HepG2 (cell line): ENCODE results near the gene NELFB. TPM values are rescaled to one million over a fixed set of nuclear protein-coding genes. Genes with fewer than 3 reads are reported as not detected.
A peak's percentile ranks its signal among the peaks of the same experiment; 100 is the strongest.

ENCODE experiments used
- CAMTA2 ChIP-seq: sonication (generic); formaldehyde crosslinking; IDR thresholded peaks from 2 replicates; pipeline ENCODE4 v1.4.0; 2020; ENCODE audit warnings: mild to moderate bottlenecking, missing genetic modification reagents, borderline replicate concordance
- FOXM1 ChIP-seq: sonication (generic); formaldehyde crosslinking; IDR thresholded peaks from 2 replicates; pipeline ENCODE4 v1.5.0; 2020; ENCODE audit warnings: missing genetic modification reagents
- MTF1 ChIP-seq: sonication (generic); formaldehyde crosslinking; IDR thresholded peaks from 2 replicates; pipeline ENCODE4 v1.5.0; 2020; ENCODE audit warnings: missing genetic modification reagents
- ZFX ChIP-seq: sonication (generic); formaldehyde crosslinking; IDR thresholded peaks from 2 replicates; pipeline ENCODE4 v1.4.0; 2020; ENCODE audit warnings: mild to moderate bottlenecking, low read depth, missing genetic modification reagents, moderate library complexity
- ZNF3 ChIP-seq: IDR thresholded peaks from 2 replicates; pipeline ENCODE4 v1.7.0; 2017; ENCODE audit warnings: inconsistent platforms
- ZNF331 ChIP-seq: sonication (generic); formaldehyde crosslinking; IDR thresholded peaks from 2 replicates; pipeline ENCODE4 v1.4.0; 2020; ENCODE audit warnings: missing genetic modification reagents
- ZNF570 ChIP-seq: sonication (generic); formaldehyde crosslinking; IDR thresholded peaks from 2 replicates; pipeline ENCODE4 v1.4.0; 2020; ENCODE audit warnings: mild to moderate bottlenecking, missing genetic modification reagents, borderline replicate concordance
- ZSCAN9 ChIP-seq: IDR thresholded peaks from 2 replicates; pipeline ENCODE4 v1.6.1; 2016; ENCODE audit warnings: borderline replicate concordance
- polyA plus RNA-seq, 8 experiments: library from polyadenylated mRNA; depleted of rRNA in 3 of 8; stranded (reverse) in 7 of 8; unstranded in 1 of 8; fragments of >200 nt; fragmentation: Illumina TruSeq in 4 of 8; extraction: Trizol in 4 of 8; gene quantifications; 2 replicates each; pipeline versions ENCODE4 v1.2.1 to v1.2.3, GENCODE V29; 2011 to 2016; ENCODE audit warnings: low read depth in 4 of 8, missing spikeins in 1 of 8, mixed read lengths in 1 of 8; ENCODE audit not compliant: insufficient read depth in 1 of 8
- total RNA-seq, 5 experiments: library from RNA; depleted of rRNA; stranded (reverse); fragments of >200 nt; fragmentation: Illumina TruSeq; extraction: Trizol; gene quantifications; 2 replicates each; pipeline ENCODE4 v1.2.3, GENCODE V29; 2016; ENCODE audit warnings: low read depth in 1 of 5
- TF ChIP-seq, protein P1 (sequence below): sonication (generic); formaldehyde crosslinking; IDR thresholded peaks from 2 replicates; pipeline ENCODE4 v1.5.0; 2020; ENCODE audit warnings: mild to moderate bottlenecking, missing genetic modification reagents
- TF ChIP-seq, protein P2 (sequence below): sonication (generic); formaldehyde crosslinking; IDR thresholded peaks from 2 replicates; pipeline ENCODE4 v1.4.0; 2020; ENCODE audit warnings: missing genetic modification reagents
- TF ChIP-seq, protein P3 (sequence below): sonication (generic); formaldehyde crosslinking; IDR thresholded peaks from 2 replicates; pipeline ENCODE4 v1.4.0; 2020; ENCODE audit warnings: mild to moderate bottlenecking, missing genetic modification reagents, borderline replicate concordance
- TF ChIP-seq, protein P4 (sequence below): IDR thresholded peaks from 2 replicates; pipeline ENCODE4 v1.6.1; 2016; ENCODE audit warnings: low read depth, control low read depth
- TF ChIP-seq, protein P5 (sequence below): sonication (generic); formaldehyde crosslinking; IDR thresholded peaks from 2 replicates; pipeline ENCODE4 v1.4.0; 2020; ENCODE audit warnings: missing genetic modification reagents, low read depth, mild to moderate bottlenecking, borderline replicate concordance
- TF ChIP-seq, protein P6 (sequence below), 2 experiments: sonication (generic) in 1 of 2; formaldehyde crosslinking in 1 of 2; IDR thresholded peaks; 2 replicates each; pipeline versions ENCODE4 v1.6.1 to v1.9.0; 2014 to 2022; ENCODE audit warnings: antibody characterized with exemption in 1 of 2, borderline replicate concordance in 1 of 2, inconsistent platforms in 1 of 2, low read depth in 1 of 2, missing genetic modification reagents in 1 of 2

NELFB gene
- total and polyA plus RNA-seq, 2 of the 13 experiments (the other 11 are each of a cell fraction or from before 2014, with no cell fraction given), result 26.5 to 45.8 TPM

DNA sequence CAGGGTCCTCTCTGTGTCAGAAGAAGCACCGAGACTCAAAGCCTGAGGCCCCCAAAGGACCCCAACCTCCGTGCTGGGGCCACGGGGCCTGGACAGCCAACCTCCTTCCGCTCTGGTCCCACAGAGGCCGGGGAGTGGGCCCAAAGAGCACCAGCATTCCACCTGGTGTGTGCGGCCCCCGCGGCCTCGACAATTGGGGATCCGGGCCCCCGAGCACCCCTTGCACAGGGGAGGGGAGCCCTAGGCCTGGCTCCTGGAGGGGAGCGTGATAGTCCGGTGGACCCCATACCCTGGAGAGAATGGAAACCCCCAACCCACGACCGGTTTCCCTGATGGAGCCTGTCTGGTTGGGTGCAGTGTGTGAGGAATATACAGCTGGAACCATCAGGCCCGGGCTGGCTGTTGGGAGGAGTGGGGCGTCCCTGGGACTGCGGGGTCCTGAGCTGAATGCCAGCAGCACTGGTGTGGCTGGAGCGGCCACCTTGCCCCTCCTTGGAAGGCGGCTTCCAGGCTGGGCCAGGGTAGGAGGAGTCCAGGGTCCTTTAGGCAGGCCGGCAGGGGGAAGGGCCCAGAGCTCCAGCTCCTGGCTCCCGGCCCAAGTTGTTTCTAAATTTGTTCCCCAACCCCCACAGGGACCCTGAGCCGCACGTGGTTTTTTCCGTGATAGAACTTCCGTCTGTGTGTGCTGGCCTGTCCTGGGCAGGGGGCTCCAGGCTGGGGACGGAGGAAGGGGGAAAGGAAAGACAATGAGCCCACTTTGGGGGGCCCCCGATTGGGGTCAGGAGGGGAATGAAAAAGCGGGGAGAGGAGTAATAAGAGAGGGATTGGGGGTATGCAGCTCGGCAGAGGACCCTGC lies 21.6 kb downstream of the NELFB start (continued):
- TF ChIP-seq, protein P1, sequence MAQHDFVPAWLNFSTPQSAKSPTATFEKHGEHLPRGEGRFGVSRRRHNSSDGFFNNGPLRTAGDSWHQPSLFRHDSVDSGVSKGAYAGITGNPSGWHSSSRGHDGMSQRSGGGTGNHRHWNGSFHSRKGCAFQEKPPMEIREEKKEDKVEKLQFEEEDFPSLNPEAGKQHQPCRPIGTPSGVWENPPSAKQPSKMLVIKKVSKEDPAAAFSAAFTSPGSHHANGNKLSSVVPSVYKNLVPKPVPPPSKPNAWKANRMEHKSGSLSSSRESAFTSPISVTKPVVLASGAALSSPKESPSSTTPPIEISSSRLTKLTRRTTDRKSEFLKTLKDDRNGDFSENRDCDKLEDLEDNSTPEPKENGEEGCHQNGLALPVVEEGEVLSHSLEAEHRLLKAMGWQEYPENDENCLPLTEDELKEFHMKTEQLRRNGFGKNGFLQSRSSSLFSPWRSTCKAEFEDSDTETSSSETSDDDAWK (CRISPR knock-in tag), result no peak
- TF ChIP-seq, protein P2, sequence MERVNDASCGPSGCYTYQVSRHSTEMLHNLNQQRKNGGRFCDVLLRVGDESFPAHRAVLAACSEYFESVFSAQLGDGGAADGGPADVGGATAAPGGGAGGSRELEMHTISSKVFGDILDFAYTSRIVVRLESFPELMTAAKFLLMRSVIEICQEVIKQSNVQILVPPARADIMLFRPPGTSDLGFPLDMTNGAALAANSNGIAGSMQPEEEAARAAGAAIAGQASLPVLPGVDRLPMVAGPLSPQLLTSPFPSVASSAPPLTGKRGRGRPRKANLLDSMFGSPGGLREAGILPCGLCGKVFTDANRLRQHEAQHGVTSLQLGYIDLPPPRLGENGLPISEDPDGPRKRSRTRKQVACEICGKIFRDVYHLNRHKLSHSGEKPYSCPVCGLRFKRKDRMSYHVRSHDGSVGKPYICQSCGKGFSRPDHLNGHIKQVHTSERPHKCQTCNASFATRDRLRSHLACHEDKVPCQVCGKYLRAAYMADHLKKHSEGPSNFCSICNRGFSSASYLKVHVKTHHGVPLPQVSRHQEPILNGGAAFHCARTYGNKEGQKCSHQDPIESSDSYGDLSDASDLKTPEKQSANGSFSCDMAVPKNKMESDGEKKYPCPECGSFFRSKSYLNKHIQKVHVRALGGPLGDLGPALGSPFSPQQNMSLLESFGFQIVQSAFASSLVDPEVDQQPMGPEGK, result no peak; the same call in 1 of the 2 replicates
- TF ChIP-seq ZNF3, result no peak
- TF ChIP-seq, protein P3, sequence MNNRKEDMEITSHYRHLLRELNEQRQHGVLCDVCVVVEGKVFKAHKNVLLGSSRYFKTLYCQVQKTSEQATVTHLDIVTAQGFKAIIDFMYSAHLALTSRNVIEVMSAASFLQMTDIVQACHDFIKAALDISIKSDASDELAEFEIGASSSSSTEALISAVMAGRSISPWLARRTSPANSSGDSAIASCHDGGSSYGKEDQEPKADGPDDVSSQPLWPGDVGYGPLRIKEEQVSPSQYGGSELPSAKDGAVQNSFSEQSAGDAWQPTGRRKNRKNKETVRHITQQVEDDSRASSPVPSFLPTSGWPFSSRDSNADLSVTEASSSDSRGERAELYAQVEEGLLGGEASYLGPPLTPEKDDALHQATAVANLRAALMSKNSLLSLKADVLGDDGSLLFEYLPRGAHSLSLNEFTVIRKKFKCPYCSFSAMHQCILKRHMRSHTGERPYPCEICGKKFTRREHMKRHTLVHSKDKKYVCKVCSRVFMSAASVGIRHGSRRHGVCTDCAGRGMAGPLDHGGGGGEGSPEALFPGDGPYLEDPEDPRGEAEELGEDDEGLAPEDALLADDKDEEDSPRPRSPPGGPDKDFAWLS (CRISPR knock-in tag), result no peak
- peak; percentile 34 for TF ChIP-seq ZFX
- TF ChIP-seq, protein P4, sequence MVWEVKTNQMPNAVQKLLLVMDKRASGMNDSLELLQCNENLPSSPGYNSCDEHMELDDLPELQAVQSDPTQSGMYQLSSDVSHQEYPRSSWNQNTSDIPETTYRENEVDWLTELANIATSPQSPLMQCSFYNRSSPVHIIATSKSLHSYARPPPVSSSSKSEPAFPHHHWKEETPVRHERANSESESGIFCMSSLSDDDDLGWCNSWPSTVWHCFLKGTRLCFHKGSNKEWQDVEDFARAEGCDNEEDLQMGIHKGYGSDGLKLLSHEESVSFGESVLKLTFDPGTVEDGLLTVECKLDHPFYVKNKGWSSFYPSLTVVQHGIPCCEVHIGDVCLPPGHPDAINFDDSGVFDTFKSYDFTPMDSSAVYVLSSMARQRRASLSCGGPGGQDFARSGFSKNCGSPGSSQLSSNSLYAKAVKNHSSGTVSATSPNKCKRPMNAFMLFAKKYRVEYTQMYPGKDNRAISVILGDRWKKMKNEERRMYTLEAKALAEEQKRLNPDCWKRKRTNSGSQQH, result no peak
- TF ChIP-seq, protein P5, sequence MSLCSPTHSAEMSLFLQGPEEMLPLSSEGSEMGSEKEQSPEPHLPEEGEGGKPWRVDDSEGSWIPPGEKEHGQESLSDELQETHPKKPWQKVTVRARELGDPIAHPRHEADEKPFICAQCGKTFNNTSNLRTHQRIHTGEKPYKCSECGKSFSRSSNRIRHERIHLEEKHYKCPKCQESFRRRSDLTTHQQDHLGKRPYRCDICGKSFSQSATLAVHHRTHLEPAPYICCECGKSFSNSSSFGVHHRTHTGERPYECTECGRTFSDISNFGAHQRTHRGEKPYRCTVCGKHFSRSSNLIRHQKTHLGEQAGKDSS, result no peak
- TF ChIP-seq, protein P6, sequence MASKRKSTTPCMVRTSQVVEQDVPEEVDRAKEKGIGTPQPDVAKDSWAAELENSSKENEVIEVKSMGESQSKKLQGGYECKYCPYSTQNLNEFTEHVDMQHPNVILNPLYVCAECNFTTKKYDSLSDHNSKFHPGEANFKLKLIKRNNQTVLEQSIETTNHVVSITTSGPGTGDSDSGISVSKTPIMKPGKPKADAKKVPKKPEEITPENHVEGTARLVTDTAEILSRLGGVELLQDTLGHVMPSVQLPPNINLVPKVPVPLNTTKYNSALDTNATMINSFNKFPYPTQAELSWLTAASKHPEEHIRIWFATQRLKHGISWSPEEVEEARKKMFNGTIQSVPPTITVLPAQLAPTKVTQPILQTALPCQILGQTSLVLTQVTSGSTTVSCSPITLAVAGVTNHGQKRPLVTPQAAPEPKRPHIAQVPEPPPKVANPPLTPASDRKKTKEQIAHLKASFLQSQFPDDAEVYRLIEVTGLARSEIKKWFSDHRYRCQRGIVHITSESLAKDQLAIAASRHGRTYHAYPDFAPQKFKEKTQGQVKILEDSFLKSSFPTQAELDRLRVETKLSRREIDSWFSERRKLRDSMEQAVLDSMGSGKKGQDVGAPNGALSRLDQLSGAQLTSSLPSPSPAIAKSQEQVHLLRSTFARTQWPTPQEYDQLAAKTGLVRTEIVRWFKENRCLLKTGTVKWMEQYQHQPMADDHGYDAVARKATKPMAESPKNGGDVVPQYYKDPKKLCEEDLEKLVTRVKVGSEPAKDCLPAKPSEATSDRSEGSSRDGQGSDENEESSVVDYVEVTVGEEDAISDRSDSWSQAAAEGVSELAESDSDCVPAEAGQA (IDR thresholded peaks at IDR 0.05; ENCODE audit: low read depth), result no peak
- TF ChIP-seq, protein P6 (CRISPR knock-in tag; IDR thresholded peaks at IDR 0.05; ENCODE audit: borderline replicate concordance), result no peak
- TF ChIP-seq ZSCAN9, result no peak
- no peak for TF ChIP-seq MTF1
- TF ChIP-seq ZNF570 (CRISPR knock-in tag), result no peak
- TF ChIP-seq CAMTA2, result no peak
- no peak for TF ChIP-seq FOXM1
- TF ChIP-seq ZNF331 (CRISPR knock-in tag), result no peak
